IMR-90 (cell line): ENCODE measurements around the gene HAX1. TPM values are rescaled to one million over a fixed set of nuclear protein-coding genes. Genes with fewer than 3 reads are reported as not detected.

Experiments
- ATAC-seq: fragments of 200-7000 bp; cut with Tn5 transposase; 2 replicates; pipeline ENCODE4 v1.9.1; 2020; ENCODE audit warnings: low read depth, mild to moderate bottlenecking, moderate library complexity
- BruUV-seq: library from RNA; stranded (reverse); fragments of 400-500 nt; replicated peaks from 2 replicates; lab custom pipeline; 2021; lab: Mats Ljungman, UMichigan
- CTCF ChIA-PET: fragments of 300-600 bp; formaldehyde crosslinking; extraction: SDS; loops from one replicate; lab custom pipeline; 2021; ENCODE audit warnings: antibody characterized with exemption; lab: Yijun Ruan, JAX
- POLR2A ChIA-PET: fragments of 300-600 bp; sonication (Branson Sonifier 250); formaldehyde crosslinking; loops from one replicate; lab custom pipeline; 2022; ENCODE audit warnings: antibody characterized with exemption; ENCODE audit not compliant: unreplicated experiment; lab: Charles Lee
- DNase-seq: peaks from one replicate; pipeline ENCODE4 v3.0.0; 2013
- H2AFZ ChIP-seq: replicated peaks from 2 replicates; pipeline ENCODE3; 2013; ENCODE audit warnings: low read length, mild to moderate bottlenecking; ENCODE audit not compliant: poor library complexity
- H2AK5ac ChIP-seq: 2 replicates; pipeline ENCODE4 v1.6.1; 2013; ENCODE audit warnings: low read depth, low read length, inconsistent platforms
- H2AK9ac ChIP-seq: replicated peaks from 2 replicates; pipeline ENCODE3; 2013; ENCODE audit warnings: mild to moderate bottlenecking, low read depth, low read length, moderate library complexity; ENCODE audit not compliant: poor library complexity
- H2BK120ac ChIP-seq: 2 replicates; pipeline ENCODE4 v1.6.1; 2013; ENCODE audit warnings: low read depth, low read length, inconsistent platforms
- H2BK15ac ChIP-seq: 3 replicates; pipeline ENCODE4 v1.6.1; 2013; ENCODE audit warnings: low read depth, low read length, inconsistent platforms
- H2BK20ac ChIP-seq: 2 replicates; pipeline ENCODE4 v1.6.1; 2013; ENCODE audit warnings: low read depth, mild to moderate bottlenecking, inconsistent platforms, low read length, moderate library complexity
- H2BK5ac ChIP-seq: 2 replicates; pipeline ENCODE4 v1.6.1; 2013; ENCODE audit warnings: mild to moderate bottlenecking, low read depth, low read length, inconsistent platforms; ENCODE audit not compliant: poor library complexity, severe bottlenecking
- H3K14ac ChIP-seq: replicated peaks from 2 replicates; pipeline ENCODE4 v1.6.1; 2013; ENCODE audit warnings: low read depth, low read length, inconsistent platforms
- H3K18ac ChIP-seq: 2 replicates; pipeline ENCODE4 v1.6.1; 2013; ENCODE audit warnings: low read depth, low read length, control low read depth
- H3K23ac ChIP-seq: 2 replicates; pipeline ENCODE4 v1.6.1; 2013; ENCODE audit warnings: low read depth, low read length, inconsistent platforms
- H3K27ac ChIP-seq: 2 replicates; pipeline ENCODE4 v1.5.1; 2013; ENCODE audit warnings: mild to moderate bottlenecking, control low read depth, low read length; ENCODE audit not compliant: insufficient read depth
- H3K27me3 ChIP-seq: 2 replicates; pipeline ENCODE4 v1.6.1; 2013; ENCODE audit warnings: low read length; ENCODE audit not compliant: control insufficient read depth, insufficient read depth
- H3K36me3 ChIP-seq: 2 replicates; pipeline ENCODE4 v1.6.1; 2013; ENCODE audit warnings: low read length, mixed read lengths; ENCODE audit not compliant: control insufficient read depth, insufficient read depth
- H3K4ac ChIP-seq: 2 replicates; pipeline ENCODE4 v1.6.1; 2013; ENCODE audit warnings: low read depth, low read length, inconsistent platforms
- H3K4me1 ChIP-seq: 2 replicates; pipeline ENCODE4 v1.6.1; 2013; ENCODE audit warnings: low read length, mixed read lengths; ENCODE audit not compliant: control insufficient read depth, insufficient read depth
- H3K4me2 ChIP-seq: 2 replicates; pipeline ENCODE4 v1.6.1; 2013; ENCODE audit warnings: low read depth, mild to moderate bottlenecking, control low read depth, low read length, moderate library complexity
- H3K4me3 ChIP-seq: 2 replicates; pipeline ENCODE4 v1.5.1; 2013; ENCODE audit warnings: low read depth, mild to moderate bottlenecking, control low read depth, low read length, moderate library complexity; ENCODE audit not compliant: insufficient read depth
- H3K56ac ChIP-seq: 2 replicates; pipeline ENCODE4 v1.6.1; 2013; ENCODE audit warnings: low read length, inconsistent platforms; ENCODE audit not compliant: insufficient read depth; ENCODE audit errors: extremely low read depth
- H3K79me1 ChIP-seq, 2 experiments: 2 replicates each; pipeline ENCODE4 v1.6.1; 2013; ENCODE audit warnings: low read length in 2 of 2, inconsistent platforms in 1 of 2, low read depth in 1 of 2
- H3K9ac ChIP-seq: 2 replicates; pipeline ENCODE4 v1.6.1; 2013; ENCODE audit warnings: low read depth, low read length, control low read depth
- H3K9me1 ChIP-seq: 2 replicates; pipeline ENCODE4 v1.6.1; 2013; ENCODE audit warnings: low read length, inconsistent platforms; ENCODE audit not compliant: insufficient read depth
- H3K9me3 ChIP-seq: 2 replicates; pipeline ENCODE4 v1.6.1; 2013; ENCODE audit warnings: low read length; ENCODE audit not compliant: control insufficient read depth, insufficient read depth
- H4K20me1 ChIP-seq: 2 replicates; pipeline ENCODE4 v1.6.1; 2013; ENCODE audit warnings: low read length, inconsistent platforms; ENCODE audit not compliant: insufficient read depth
- H4K5ac ChIP-seq: 2 replicates; pipeline ENCODE4 v1.6.1; 2013; ENCODE audit warnings: mild to moderate bottlenecking, low read depth, low read length, control low read depth
- H4K8ac ChIP-seq, 2 experiments: 2 replicates each; pipeline ENCODE4 v1.6.1; 2013; ENCODE audit warnings: low read depth in 2 of 2, low read length in 2 of 2, control low read depth in 1 of 2, inconsistent platforms in 1 of 2
- H4K91ac ChIP-seq: 2 replicates; pipeline ENCODE4 v1.6.1; 2013; ENCODE audit warnings: low read depth, low read length, inconsistent platforms; ENCODE audit not compliant: insufficient read depth
- BHLHE40 ChIP-seq: fragments of 150-350 bp; IDR thresholded peaks from 2 replicates; pipeline ENCODE4 v1.6.1; 2016; ENCODE audit warnings: mild to moderate bottlenecking, low read depth, low read length
- CEBPB ChIP-seq: IDR thresholded peaks from 2 replicates; pipeline ENCODE4 v1.6.1; 2012; ENCODE audit warnings: low read depth, low read length, improper control_type of control experiment
- CHD1 ChIP-seq: IDR thresholded peaks from 2 replicates; pipeline ENCODE4 v1.6.1; 2012; ENCODE audit warnings: low read depth, low read length, improper control_type of control experiment
- CTCF ChIP-seq: conservative IDR thresholded peaks from 2 replicates; pipeline ENCODE4 v1.5.1; 2012; ENCODE audit warnings: mild to moderate bottlenecking, low read depth, low read length, improper control_type of control experiment
- ELK1 ChIP-seq: fragments of 150-350 bp; IDR thresholded peaks from 2 replicates; pipeline ENCODE4 v1.6.1; 2016; ENCODE audit warnings: low read depth, mild to moderate bottlenecking, low read length, moderate library complexity, borderline replicate concordance
- FOS ChIP-seq: fragments of 150-350 bp; IDR thresholded peaks from 2 replicates; pipeline ENCODE4 v1.6.1; 2016; ENCODE audit warnings: low read depth, low read length
- MAFK ChIP-seq: IDR thresholded peaks from 2 replicates; pipeline ENCODE4 v1.6.1; 2012; ENCODE audit warnings: low read depth, low read length, improper control_type of control experiment
- MAZ ChIP-seq: IDR thresholded peaks from 2 replicates; pipeline ENCODE4 v1.6.1; 2012; ENCODE audit warnings: low read depth, mild to moderate bottlenecking, low read length, improper control_type of control experiment, moderate library complexity, borderline replicate concordance
- MXI1 ChIP-seq: IDR thresholded peaks from 2 replicates; pipeline ENCODE4 v1.6.1; 2012; ENCODE audit warnings: low read depth, mild to moderate bottlenecking, low read length, moderate library complexity, borderline replicate concordance
- NFE2L2 ChIP-seq: fragments of 150-350 bp; IDR thresholded peaks from 2 replicates; pipeline ENCODE4 v1.6.1; 2016; ENCODE audit warnings: low read depth, mild to moderate bottlenecking, low read length
- POLR2A ChIP-seq: IDR thresholded peaks from 2 replicates; pipeline ENCODE4 v1.6.1; 2012; ENCODE audit warnings: mild to moderate bottlenecking, low read depth, low read length
- RAD21 ChIP-seq: IDR thresholded peaks from 2 replicates; pipeline ENCODE4 v1.6.1; 2012; ENCODE audit warnings: low read length, improper control_type of control experiment
- RCOR1 ChIP-seq: IDR thresholded peaks from 2 replicates; pipeline ENCODE4 v1.6.1; 2012; ENCODE audit warnings: mild to moderate bottlenecking, low read length, improper control_type of control experiment; ENCODE audit not compliant: insufficient replicate concordance
- RFX5 ChIP-seq: IDR thresholded peaks from 2 replicates; pipeline ENCODE4 v1.8.0; 2012; ENCODE audit warnings: low read depth, mild to moderate bottlenecking, low read length, moderate library complexity
- SMC3 ChIP-seq: fragments of 150-350 bp; IDR thresholded peaks from 2 replicates; pipeline ENCODE4 v1.6.1; 2016; ENCODE audit warnings: low read depth, mild to moderate bottlenecking, antibody characterized with exemption, low read length, moderate library complexity
- USF2 ChIP-seq: fragments of 150-350 bp; IDR thresholded peaks from 2 replicates; pipeline ENCODE4 v1.6.1; 2017; ENCODE audit warnings: mild to moderate bottlenecking, antibody characterized with exemption, low read length, low read depth
- WGBS, 2 experiments: methylation state at CpG; one replicate each; pipeline versions ENCODE4 v1.1.5 to v1.1.7; 2013; ENCODE audit warnings: missing lambda C conversion rate in 2 of 2; ENCODE audit not compliant: insufficient read length in 1 of 2; ENCODE audit errors: extremely low coverage in 2 of 2; 5-methylcytosine and 5-hydroxymethylcytosine counted together
- dilution Hi-C: fragments of 300-500 bp; cut with HindIII; formaldehyde crosslinking; loops from one replicate; pipeline ENCODE4 v1.14.3; 2018; ENCODE audit warnings: low sequenced_read_pairs; ENCODE audit not compliant: unreplicated experiment
- in situ Hi-C: fragments of 300-500 bp; cut with MboI; formaldehyde crosslinking; loops from 3 replicates; pipeline ENCODE4 v1.14.3; 2019; ENCODE audit warnings: low sequenced_read_pairs, inconsistent platforms, mixed read lengths
- intact Hi-C: fragments of 100-400 bp; cut with micrococcal nuclease; formaldehyde crosslinking; loops from 2 replicates; pipeline ENCODE4 v1.10.0; 2022
- polyA plus RNA-seq, 3 experiments: library from polyadenylated mRNA; depleted of rRNA; stranded (reverse); fragments of >200 nt; gene quantifications; 2 replicates each; pipeline ENCODE4 v1.2.3, GENCODE V29; 2012; ENCODE audit warnings: low replicate concordance in 1 of 3
- total RNA-seq: library from RNA; depleted of rRNA; stranded (reverse); fragments of >200 nt; gene quantifications from 2 replicates; pipeline ENCODE4 v1.2.3, GENCODE V29; 2012

Gene HAX1
- total and polyA plus RNA-seq, 2 of the 4 experiments (the other 2 are of a cell fraction), result 117 to 146 TPM

GRCh38 chr1:154265586-154265985, 6.8 kb upstream of the HAX1 start:
- Histone ChIP-seq H2AK5ac (no peak overlapping the region), H3K36me3 (peaks cover 70% of the 10 kb centered on the region), H4K5ac (no peak overlapping the region), H3K18ac (no peak overlapping the region), H3K56ac (no peak overlapping the region), H3K23ac (no peak overlapping the region), H3K9me3 (no peaks in the 10 kb centered on the region), H3K4ac (no peak overlapping the region), H3K27ac (no peak overlapping the region), H3K9ac (no peak overlapping the region), H3K9me1 (peaks cover 3% of the 10 kb centered on the region; the same call in 1 of the 2 replicates), H3K79me1 (peaks cover 19 to 31% of the 10 kb centered on the region in 2 experiments), H4K8ac (no peak overlapping the region), H2AFZ (no peak overlapping the region), H2BK120ac (no peak overlapping the region), H3K27me3 (no peaks in the 10 kb centered on the region), H4K20me1 (peaks cover 13% of the 10 kb centered on the region), H4K91ac (no peak overlapping the region), H2BK15ac (no peak overlapping the region), H3K4me3 (no peak overlapping the region), H2BK5ac (no peak overlapping the region), H3K14ac (no peak overlapping the region), H3K4me1 (no peaks in the 10 kb centered on the region), H2BK20ac (no peak overlapping the region), H3K4me2 (no peak overlapping the region), H2AK9ac (no peak overlapping the region)
- 100% methylated on average over 1 of the region's 4 CpGs; no CpG with 5 or more reads in 1 of the 2 experiments for WGBS, 2 experiments
- intact Hi-C loops, result no loop called here
- dilution Hi-C loops, result no loop called here
- ChIA-PET POLR2A (no interaction called here), CTCF (no interaction called here)
- DNase-seq (no peak), ATAC-seq (no peak)
- in situ Hi-C loops, result no loop called here
- BruUV-seq, result no TSS peak
- TF ChIP-seq MAZ (no peak), MAFK (no peak), BHLHE40 (no peak), SMC3 (no peak), RAD21 (no peak), FOS (no peak), NFE2L2 (no peak), CHD1 (no peak), POLR2A (no peak), RCOR1 (no peak), MXI1 (no peak), ELK1 (no peak), RFX5 (no peak), CTCF (no peak), USF2 (no peak), CEBPB (no peak)
